Hindlimb muscle (tissue), 1 donor: Measurements from ENCODE around the gene BABAM2. TPM values are rescaled to one million over a fixed set of nuclear protein-coding genes. Genes with fewer than 3 reads are reported as not detected.
"Not testable (repeated sequence)": the region's sequence is repeated elsewhere in the genome, so short reads cannot be mapped to it uniquely, and the experiment has no call there.

Source experiments
- DNase-seq: peaks from one replicate; pipeline ENCODE4 v3.0.0-alpha.2; 2013
- polyA plus RNA-seq: library from polyadenylated mRNA; unstranded; fragments of 120-200 nt; gene quantifications from one replicate; pipeline ENCODE4 v1.2.1, GENCODE V29; 2013; ENCODE audit not compliant: insufficient read length

BABAM2 gene
- polyA plus RNA-seq, 1 donor = 26.4 TPM

DNA sequence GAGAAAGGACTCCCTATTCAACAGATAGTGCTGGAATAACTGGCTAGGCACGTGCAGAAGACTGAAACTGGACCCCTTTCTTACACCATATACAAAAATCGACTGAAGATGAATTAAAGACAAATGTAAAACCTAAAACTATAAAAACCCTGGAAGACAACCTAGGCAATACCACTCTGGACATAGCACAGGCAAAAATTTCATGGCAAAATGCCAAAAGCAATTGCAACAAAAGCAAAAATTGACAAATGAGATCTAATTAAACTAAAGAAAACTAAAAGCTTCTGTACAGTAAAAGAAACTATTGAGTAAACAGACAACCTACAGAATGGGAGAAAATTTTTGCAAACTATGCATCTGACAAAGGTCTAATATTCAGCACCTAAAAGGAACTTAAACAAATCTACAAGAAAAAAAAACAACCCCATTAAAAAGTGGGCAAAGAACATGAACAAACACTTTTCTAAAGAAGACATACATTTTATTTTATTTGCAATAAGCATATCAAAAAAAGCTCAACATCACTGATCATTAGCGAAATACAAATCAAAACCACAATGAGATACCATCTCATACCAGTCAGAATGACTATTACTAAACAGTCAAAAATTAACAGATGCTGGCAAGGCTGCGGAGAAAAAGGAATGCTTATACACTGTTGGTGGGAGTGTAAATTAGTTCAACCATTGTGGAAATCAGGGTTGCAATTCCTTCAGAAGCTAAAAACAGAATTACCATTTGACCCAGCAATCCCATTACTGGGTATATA lies 8.5 kb upstream of the BABAM2 start:
- DNase-seq = not testable (repeated sequence)

DNA sequence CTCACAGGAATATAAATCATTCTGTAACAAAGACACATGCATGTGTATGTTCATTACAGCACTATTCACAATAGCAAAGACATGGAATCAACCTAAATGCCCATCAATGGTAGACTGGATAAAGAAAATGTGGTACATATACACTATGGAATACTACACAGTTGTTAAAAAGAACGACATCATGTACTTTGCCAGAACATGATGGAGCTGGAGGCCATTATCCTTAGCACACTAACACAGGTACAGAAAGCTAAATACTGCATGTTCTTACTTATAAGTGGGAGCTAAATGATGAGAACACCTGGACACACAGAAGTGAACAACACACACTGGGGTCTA lies 8.0 kb upstream of the BABAM2 start:
- not testable (repeated sequence) for DNase-seq

GRCh38 chr2:27884601-27885000 lies 5.9 kb upstream of the BABAM2 start:
- DNase-seq = no peak

DNA sequence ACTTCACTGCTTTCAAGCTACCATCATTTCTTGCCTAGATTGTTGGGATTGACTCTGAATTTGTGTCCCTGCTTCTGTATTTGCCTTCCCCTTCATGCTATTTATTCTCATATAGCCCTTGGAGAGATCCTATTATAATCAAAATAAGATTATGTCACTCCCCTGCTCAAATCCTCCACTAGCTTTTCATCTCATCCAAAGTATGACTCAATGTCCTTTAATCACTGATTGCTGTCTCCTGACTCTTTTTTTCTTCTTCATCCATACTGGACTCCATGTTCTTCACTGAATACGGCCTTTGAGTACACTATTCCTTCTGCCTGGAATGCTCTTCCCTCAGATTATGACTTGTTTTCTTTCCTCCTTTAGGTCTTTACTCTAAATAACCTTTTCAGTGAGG lies 5.3 kb upstream of the BABAM2 start:
- DNase-seq = no peak

GRCh38 chr2:27885661-27886060 lies 4.9 kb upstream of the BABAM2 start:
- no peak for DNase-seq

- DNase-seq = no peak
These were observed 4.2 kb upstream of the BABAM2 start for GRCh38 chr2:27886322-27886721.

DNA sequence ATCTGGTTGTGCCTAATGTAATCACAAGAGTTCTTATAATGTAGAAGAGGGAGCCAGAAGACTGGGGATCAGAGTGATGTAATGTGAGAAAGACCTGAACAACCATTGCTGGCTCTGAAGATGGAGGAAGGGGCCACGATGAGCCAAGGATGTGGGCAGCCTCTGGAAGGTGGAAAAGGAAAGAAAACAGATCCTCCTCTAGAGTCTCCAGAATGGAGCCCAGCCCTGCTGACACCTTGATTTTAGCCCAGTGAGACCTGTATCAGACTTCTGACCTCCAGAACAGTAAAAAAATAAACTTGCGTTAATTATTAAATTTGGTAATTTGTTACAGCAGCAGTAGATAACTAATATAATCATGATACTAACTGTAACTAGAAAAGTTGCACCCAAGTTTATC lies 3.4 kb upstream of the BABAM2 start:
- DNase-seq = no peak

DNA sequence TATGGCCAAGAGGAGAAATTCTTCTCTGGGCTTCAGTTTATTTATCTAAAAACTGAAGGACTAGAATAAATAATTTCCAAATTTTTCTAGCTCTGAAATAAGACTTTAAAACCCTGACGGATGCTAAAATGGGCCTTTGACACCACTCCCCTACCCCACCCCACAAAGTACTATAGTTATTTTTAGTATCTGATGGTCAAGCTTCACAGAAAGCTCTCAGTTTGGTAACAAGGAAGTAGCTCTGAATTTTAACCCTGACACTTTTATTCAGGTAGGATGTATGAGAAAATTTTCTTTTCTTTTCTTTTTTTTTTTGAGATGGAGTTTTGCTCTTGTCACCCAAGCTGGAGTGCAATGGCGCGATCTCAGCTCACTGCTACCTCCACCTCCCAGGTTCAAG lies 2.7 kb upstream of the BABAM2 start:
- DNase-seq = no peak

- DNase-seq = no peak
These were observed 1.7 kb upstream of the BABAM2 start for GRCh38 chr2:27888790-27889189.

GRCh38 chr2:27889774-27890145 lies 769 bp upstream of the BABAM2 start:
- peak; percentile 15 for DNase-seq

GRCh38 chr2:27890924-27891672 lies 569 bp downstream of the BABAM2 start:
- DNase-seq = peak; percentile 78

- DNase-seq = no peak
These were observed 1.2 kb downstream of the BABAM2 start for GRCh38 chr2:27891673-27892105.

DNA sequence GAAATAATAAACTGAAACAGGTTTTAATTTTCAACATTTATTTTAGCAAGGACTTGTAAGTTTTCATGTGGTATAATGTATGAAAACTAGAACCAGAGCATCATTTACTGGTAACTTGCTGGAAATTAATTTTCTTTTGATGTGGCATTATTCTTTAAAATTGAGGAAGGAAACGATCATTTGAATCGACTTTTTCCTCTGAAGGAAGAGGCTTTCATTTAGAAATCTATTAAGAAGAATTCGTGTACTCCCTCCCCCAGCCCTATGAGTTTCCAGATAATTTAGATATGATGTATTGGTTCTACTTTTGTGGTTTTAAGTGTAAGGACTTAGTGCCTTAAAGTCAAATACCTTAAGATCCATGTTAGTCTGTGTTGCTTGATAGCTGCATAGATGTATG lies 2.5 kb downstream of the BABAM2 start:
- no peak for DNase-seq

GRCh38 chr2:27897717-27898116 lies 7.2 kb downstream of the BABAM2 start:
- DNase-seq = no peak

DNA sequence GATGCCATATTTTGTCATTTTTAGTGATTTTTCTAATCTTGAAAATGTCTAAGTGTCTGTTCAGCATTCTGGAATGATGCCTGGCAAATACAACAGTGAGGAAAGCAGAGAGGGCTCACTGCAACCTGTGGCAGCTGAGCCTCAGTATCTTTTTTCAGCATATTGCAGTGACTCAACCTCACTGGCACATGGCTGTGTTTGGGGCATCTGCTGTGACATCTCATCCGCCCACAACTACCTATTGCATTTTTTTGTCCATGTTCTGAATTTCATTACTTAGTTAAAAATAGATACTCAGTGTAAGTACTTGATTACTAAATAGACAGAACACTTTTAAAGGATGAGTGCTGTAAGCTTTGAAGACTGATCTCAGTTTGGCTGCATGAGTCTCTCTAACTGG lies 10.7 kb downstream of the BABAM2 start:
- DNase-seq = no peak

GRCh38 chr2:27902098-27902497 lies 11.6 kb downstream of the BABAM2 start:
- DNase-seq = no peak

GRCh38 chr2:27903018-27903417 lies 12.5 kb downstream of the BABAM2 start:
- no peak for DNase-seq

- no peak for DNase-seq
These were observed 13.3 kb downstream of the BABAM2 start for GRCh38 chr2:27903649-27904404.

GRCh38 chr2:27904405-27904665 lies 13.8 kb downstream of the BABAM2 start:
- DNase-seq = no peak

DNA sequence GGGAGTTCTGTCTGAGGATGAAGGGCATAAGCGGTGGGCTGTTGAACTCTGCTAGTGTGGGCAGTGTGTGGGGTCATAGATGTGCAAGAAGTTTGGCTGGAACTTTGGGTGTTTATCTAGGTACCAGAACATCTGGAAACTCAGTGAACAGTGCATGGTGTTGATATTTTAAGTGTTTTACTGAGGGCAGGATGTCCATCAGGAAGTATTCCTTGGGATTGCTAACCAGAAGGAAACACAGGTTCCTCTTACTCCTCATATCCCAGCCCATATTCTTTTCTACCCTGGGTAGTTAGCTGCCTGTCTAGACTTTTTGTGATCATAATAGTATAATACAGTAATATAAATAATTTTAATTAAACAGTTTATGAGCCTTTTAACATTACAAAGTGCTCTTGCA lies 15.5 kb downstream of the BABAM2 start:
- no peak for DNase-seq

GRCh38 chr2:27907547-27907946 lies 17.0 kb downstream of the BABAM2 start:
- DNase-seq = no peak

DNA sequence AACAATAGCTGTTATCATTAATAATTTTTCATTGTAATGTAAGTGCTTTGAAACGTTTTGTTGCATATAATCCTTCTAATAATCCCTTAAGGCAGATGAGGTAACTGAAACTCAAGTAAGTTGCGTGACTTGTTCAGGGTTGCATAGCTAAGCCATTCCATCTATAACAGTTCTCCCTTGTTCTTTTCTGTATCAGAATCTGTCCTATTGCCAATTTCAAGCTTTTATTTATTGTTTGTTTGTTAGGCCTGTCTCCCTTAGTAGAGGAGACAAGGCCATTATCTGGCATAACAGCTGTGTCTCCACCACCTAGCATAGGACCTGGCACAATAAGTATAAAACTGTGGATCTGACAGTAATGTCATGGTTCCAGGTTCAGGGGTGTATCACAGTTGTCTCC lies 19.4 kb downstream of the BABAM2 start:
- DNase-seq = no peak

GRCh38 chr2:27911458-27912210 lies 21.1 kb downstream of the BABAM2 start:
- DNase-seq = no peak
